Measurements from ENCODE around the gene COQ9.

COQ9 gene

DNA sequence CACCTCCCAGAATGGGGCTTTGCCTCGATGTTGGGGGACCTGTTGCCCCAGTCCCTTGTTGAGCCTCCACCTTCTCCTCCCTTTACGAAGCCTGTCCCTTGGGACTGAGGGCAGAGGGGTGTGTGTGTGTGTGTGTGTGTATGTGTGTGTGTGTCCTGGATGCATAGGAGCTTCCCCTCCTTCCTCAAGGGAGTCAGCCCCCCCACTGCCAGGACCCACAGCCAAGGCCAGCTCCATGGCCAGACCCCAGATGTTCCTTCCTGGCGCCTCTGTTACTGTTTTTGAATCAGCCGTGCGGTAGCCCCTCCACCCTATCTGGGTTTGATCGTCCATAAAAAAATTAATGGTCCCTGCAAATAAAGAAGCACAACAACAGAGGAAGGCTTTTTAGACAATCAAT, 56.7 kb downstream of the COQ9 start:
- H3K4me1 ChIP-seq (ENCODE audit: control insufficient read depth, insufficient read depth, low read length): no peaks in the 10 kb centered on the region
- H3K27ac ChIP-seq (ENCODE audit: low read depth, low read length): no peak overlapping the region
- no peak overlapping the region for H3K9ac ChIP-seq (ENCODE audit: low read length)
- H3K27me3 ChIP-seq (ENCODE audit: control insufficient read depth, insufficient read depth, low read length): no peaks in the 10 kb centered on the region
- H3K4me3 ChIP-seq (ENCODE audit: low read length): no peak overlapping the region
- no peaks in the 10 kb centered on the region for H3K36me3 ChIP-seq (ENCODE audit: control insufficient read depth, insufficient read depth, low read length)

DNA sequence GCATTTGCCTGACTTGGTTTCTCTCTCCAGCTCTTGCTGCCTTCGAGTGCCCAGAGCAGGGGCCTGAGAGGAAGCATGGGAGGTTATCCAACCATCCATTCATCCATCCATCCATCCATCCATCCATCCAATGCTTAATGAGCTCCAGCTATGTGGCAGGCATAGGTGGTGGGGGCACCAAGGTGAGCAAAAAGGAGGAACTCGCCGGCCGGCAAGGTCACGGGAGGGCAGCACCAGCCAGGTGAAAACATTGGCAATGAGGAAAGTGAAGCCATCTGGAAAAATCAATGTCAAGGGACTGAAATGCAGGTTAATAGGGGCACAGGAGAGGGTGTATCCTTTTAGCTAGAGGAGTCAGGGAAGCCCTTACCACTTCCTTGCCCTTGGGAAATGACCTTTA, 57.2 kb downstream of the COQ9 start:
- no peaks in the 10 kb centered on the region for H3K27me3 ChIP-seq (ENCODE audit: control insufficient read depth, insufficient read depth, low read length)
- H3K36me3 ChIP-seq (ENCODE audit: control insufficient read depth, insufficient read depth, low read length): no peaks in the 10 kb centered on the region
- no peaks in the 10 kb centered on the region for H3K4me1 ChIP-seq (ENCODE audit: control insufficient read depth, insufficient read depth, low read length)
- H3K9ac ChIP-seq (ENCODE audit: low read length): no peak overlapping the region
- H3K4me3 ChIP-seq (ENCODE audit: low read length): no peak overlapping the region
- H3K27ac ChIP-seq (ENCODE audit: low read depth, low read length): no peak overlapping the region

DNA sequence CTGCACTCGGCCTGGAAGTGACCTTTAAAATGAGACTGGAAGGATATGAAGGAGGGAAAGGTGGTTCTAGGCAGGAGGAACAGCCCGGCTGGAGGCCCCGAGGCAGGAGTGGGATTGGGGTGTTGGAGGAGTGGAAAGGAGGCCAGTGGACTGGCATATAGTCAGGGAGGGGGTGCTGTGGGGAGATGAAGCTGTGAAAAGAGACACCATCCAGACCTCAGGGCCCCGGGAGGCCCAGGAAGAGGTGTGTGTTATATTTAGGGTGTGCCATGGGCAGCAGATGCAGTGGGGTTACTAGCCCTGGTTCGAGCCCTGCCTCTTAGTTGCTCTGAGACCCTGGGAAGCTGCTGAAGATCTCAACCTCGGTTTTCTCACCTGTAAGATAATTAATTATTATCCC, 57.9 kb downstream of the COQ9 start:
- Histone ChIP-seq H3K4me1 (ENCODE audit: control insufficient read depth, insufficient read depth, low read length) (no peaks in the 10 kb centered on the region), H3K27me3 (ENCODE audit: control insufficient read depth, insufficient read depth, low read length) (no peaks in the 10 kb centered on the region), H3K4me3 (ENCODE audit: low read length) (no peak overlapping the region), H3K36me3 (ENCODE audit: control insufficient read depth, insufficient read depth, low read length) (no peaks in the 10 kb centered on the region), H3K27ac (ENCODE audit: low read depth, low read length) (no peak overlapping the region), H3K9ac (ENCODE audit: low read length) (no peak overlapping the region)

DNA sequence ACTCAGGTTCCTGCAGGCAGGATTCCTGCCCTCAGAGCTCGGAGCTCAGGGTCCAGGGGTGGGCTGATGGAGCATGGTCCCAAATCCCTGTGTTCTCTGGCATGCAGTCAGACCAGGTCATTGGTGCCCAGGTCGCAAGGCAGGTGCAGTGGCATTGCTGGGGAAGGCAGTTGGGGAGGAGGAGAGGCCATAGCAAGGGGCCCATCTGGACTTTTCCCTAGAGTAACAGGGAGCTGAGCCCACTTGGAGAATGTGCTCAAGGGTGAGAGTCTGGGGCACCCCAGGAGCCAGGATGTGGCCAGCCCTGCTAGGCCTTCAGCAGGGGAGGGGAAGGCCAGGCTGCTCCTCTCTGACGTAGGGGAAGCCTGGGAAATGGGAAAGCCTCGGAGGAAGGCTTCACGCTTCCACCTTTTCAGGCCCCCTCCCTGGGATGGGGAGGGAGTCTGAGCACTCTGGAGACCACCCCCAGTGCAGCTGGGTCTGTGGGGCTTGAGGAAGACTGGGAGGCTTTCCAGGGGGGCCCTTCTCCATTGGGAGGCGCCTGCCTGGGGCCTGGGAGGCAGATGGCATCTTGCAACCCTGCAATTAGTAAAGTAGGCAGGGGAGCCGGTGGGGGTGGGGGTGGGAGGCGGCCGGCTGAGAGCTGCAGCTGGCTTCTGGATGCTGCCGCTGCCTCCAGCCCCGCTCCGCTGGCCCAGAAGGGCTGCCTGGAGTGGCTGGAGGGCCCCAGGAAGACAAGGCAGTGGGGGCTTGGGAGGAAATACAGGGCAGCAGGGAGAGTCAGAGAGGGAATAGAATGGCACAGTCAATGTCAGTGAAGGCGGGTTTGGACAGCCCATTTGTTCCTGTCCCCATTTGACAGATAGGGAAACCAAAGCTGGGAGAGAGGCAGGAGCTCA, 60.1 kb downstream of the COQ9 start:
- Histone ChIP-seq H3K36me3 (ENCODE audit: control insufficient read depth, insufficient read depth, low read length) (no peaks in the 10 kb centered on the region), H3K4me1 (ENCODE audit: control insufficient read depth, insufficient read depth, low read length) (no peaks in the 10 kb centered on the region), H3K27me3 (ENCODE audit: control insufficient read depth, insufficient read depth, low read length) (no peaks in the 10 kb centered on the region), H3K9ac (ENCODE audit: low read length) (no peak overlapping the region), H3K27ac (ENCODE audit: low read depth, low read length) (no peak overlapping the region), H3K4me3 (ENCODE audit: low read length) (no peak overlapping the region)

DNA sequence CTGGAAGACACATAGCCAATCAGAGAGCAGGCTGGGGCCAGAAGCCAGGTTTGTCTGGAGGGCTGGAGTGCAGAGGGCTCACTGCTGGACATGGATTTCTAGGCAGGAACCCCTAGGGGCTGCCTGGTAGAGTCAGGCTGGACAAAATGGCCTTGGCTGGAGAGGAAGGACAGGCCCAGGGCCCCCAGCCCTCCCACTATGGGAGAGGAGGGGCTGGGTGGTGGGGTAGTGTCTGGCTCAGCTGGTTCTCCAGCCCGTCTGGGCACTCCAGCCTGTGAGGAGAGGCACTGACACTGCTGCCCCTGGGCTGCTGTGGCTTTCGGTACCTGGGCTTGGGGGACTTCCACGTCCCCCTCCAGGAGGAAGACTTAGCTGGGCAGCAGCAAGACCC, 60.8 kb downstream of the COQ9 start:
- no peaks in the 10 kb centered on the region for H3K4me1 ChIP-seq (ENCODE audit: control insufficient read depth, insufficient read depth, low read length)
- H3K4me3 ChIP-seq (ENCODE audit: low read length): no peak overlapping the region
- no peaks in the 10 kb centered on the region for H3K27me3 ChIP-seq (ENCODE audit: control insufficient read depth, insufficient read depth, low read length)
- H3K36me3 ChIP-seq (ENCODE audit: control insufficient read depth, insufficient read depth, low read length): no peaks in the 10 kb centered on the region
- H3K9ac ChIP-seq (ENCODE audit: low read length): no peak overlapping the region
- no peak overlapping the region for H3K27ac ChIP-seq (ENCODE audit: low read depth, low read length)

DNA sequence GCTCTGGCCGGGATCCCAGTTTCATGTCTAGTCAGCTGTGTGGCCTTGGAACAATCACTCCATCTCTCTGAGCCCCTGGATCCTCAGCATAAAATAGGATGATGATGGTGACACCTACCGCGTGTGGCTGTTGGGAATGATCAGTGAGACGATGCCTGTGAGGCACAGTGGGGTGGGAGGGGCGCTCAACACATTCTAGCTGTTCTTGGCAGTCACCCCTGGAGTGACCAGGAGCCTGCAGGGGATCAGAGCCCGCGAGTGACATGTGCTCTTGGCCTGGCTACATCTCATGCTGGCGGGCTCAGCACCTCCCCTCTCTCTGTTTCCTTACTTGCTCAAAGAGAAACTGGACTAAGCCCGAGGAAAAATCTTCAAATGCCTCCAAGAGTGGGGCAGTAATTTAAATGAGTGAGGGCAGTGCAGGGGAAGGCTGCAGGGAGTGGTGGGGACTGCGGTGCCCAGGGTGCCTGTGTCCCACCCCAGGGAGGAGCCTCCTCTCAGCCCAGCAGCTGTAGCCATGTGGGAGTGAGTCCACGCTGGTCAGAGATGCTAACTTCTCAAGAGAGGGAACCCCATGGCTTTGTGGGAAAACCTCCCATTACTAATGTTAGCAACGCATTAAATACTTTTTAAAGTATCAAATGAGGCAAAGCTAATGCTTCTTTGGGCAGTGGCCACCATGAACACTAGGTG, 62.1 kb downstream of the COQ9 start:
- Histone ChIP-seq H3K27ac (ENCODE audit: low read depth, low read length) (no peak overlapping the region), H3K4me1 (ENCODE audit: control insufficient read depth, insufficient read depth, low read length) (no peaks in the 10 kb centered on the region), H3K4me3 (ENCODE audit: low read length) (no peak overlapping the region), H3K27me3 (ENCODE audit: control insufficient read depth, insufficient read depth, low read length) (no peaks in the 10 kb centered on the region), H3K36me3 (ENCODE audit: control insufficient read depth, insufficient read depth, low read length) (no peaks in the 10 kb centered on the region), H3K9ac (ENCODE audit: low read length) (no peak overlapping the region)

DNA sequence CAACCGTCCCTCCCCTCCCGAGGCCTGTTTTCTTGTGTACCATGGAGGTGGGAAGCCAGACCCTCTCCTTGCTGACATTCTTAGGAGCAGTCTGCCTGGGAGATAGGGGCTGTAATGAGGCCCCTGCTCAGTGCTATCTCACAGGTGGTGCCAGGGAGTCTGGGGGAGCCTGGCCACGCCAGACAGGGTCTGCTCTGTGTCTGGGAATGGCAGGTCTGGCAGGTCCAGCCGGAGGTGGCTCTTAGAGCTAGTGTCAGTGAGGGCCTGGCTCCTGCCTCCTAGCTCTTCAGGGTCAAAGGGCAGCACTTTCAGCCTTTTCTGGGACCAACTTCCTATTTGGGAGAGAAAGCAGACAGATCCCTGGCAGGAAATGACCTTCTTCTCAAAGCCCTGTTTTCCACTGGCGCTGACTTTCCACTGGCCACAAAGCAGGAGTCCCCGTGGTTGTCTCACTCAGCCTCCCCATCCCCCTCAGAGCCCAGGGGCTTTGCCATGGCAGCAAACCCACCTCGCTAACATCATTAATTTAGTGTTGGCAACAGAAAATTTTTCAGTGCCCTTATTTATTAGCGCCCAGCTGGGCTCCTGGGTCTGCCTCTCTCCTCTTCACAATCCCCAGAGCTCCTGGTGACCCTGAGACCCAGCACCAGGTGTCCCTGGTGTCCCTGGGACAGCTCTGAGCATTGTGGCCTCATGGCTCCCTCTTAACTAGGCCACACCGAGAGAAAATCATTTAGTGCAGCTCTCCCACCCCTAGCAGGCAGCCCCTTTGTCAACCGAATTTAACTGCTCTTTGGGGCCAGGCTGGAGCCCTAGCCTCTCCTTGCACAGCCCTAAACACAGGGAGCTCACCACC, 63.0 kb downstream of the COQ9 start:
- no peaks in the 10 kb centered on the region for H3K27me3 ChIP-seq (ENCODE audit: control insufficient read depth, insufficient read depth, low read length)
- H3K27ac ChIP-seq (ENCODE audit: low read depth, low read length): no peak overlapping the region
- H3K4me1 ChIP-seq (ENCODE audit: control insufficient read depth, insufficient read depth, low read length): no peaks in the 10 kb centered on the region
- no peaks in the 10 kb centered on the region for H3K36me3 ChIP-seq (ENCODE audit: control insufficient read depth, insufficient read depth, low read length)
- H3K4me3 ChIP-seq (ENCODE audit: low read length): no peak overlapping the region
- H3K9ac ChIP-seq (ENCODE audit: low read length): no peak overlapping the region

All from rectal smooth muscle tissue (tissue), 1 donor.